GM12878 (cell line): Measurements from ENCODE around the gene FAM200A. TPM values are rescaled to one million over a fixed set of nuclear protein-coding genes. Genes with fewer than 3 reads are reported as not detected.

Source experiments
- ATAC-seq: fragments of 200-7000 bp; cut with Tn5 transposase; 3 replicates; pipeline ENCODE4 v1.9.1; 2020; ENCODE audit warnings: mild to moderate bottlenecking, moderate library complexity
- BruUV-seq: library from RNA; stranded (reverse); fragments of 400-500 nt; replicated peaks from 2 replicates; lab custom pipeline; 2021; lab: Mats Ljungman, UMichigan
- CTCF ChIA-PET: fragments of 300-600 bp; sonication (Branson Sonifier 250); formaldehyde crosslinking; extraction: SDS; loops from one replicate; lab custom pipeline; 2021; ENCODE audit warnings: inconsistent platforms; lab: Yijun Ruan, JAX
- POLR2A ChIA-PET: fragments of 350-600 bp; formaldehyde crosslinking; extraction: SDS; loops from one replicate; lab custom pipeline; 2021; ENCODE audit warnings: inconsistent platforms; lab: Charles Lee
- RAD21 ChIA-PET: fragments of 300-600 bp; sonication (Branson Sonifier 250); formaldehyde crosslinking; loops from one replicate; lab custom pipeline; 2023; ENCODE audit warnings: antibody characterized with exemption; ENCODE audit not compliant: unreplicated experiment; lab: Charles Lee
- SMC1A ChIA-PET: fragments of 300-600 bp; sonication (Branson Sonifier 250); formaldehyde crosslinking; loops from one replicate; lab custom pipeline; 2023; ENCODE audit not compliant: unreplicated experiment, uncharacterized antibody; lab: Charles Lee
- DNase-seq: peaks from one replicate; pipeline ENCODE4 v3.0.0-alpha.2; 2011; ENCODE audit warnings: low read depth, low spot score
- FAIRE-seq: peaks from 3 replicates; lab custom pipeline; 2011; peaks lifted over from hg19 to GRCh38; lab: Jason Lieb, UNC
- H2AFZ ChIP-seq: 2 replicates; pipeline ENCODE4 v1.6.0; 2011; ENCODE audit warnings: low read depth, low read length, control low read depth; ENCODE audit not compliant: control insufficient read depth
- H3K27ac ChIP-seq: 2 replicates; pipeline ENCODE4 v1.5.1; 2011; ENCODE audit warnings: control low read depth; ENCODE audit not compliant: control insufficient read depth, insufficient read depth
- H3K27me3 ChIP-seq, 2 experiments: replicated peaks in 1 of 2; 2 replicates each; pipeline versions ENCODE4 v1.6.0 to v1.6.1; 2011; ENCODE audit warnings: low read length in 1 of 2; ENCODE audit not compliant: control insufficient read depth in 2 of 2, insufficient read depth in 2 of 2
- H3K36me3 ChIP-seq, 2 experiments: 2 replicates each; pipeline ENCODE4 v1.5.1; 2011; ENCODE audit warnings: low read length in 1 of 2; ENCODE audit not compliant: control insufficient read depth in 2 of 2, insufficient read depth in 2 of 2
- H3K4me1 ChIP-seq: 2 replicates; pipeline ENCODE4 v1.6.1; 2011; ENCODE audit warnings: mild to moderate bottlenecking, low read length, moderate library complexity, mixed read lengths; ENCODE audit not compliant: control insufficient read depth, insufficient read depth
- H3K4me2 ChIP-seq: 2 replicates; pipeline ENCODE4 v1.6.0; 2011; ENCODE audit warnings: control low read depth; ENCODE audit not compliant: control insufficient read depth, insufficient read depth
- H3K4me3 ChIP-seq: fragments of 200-600 bp; sonication (generic); 2 replicates; pipeline ENCODE4 v1.5.1; 2016
- H3K79me2 ChIP-seq: 2 replicates; pipeline ENCODE4 v1.6.0; 2011; ENCODE audit warnings: low read length; ENCODE audit not compliant: control insufficient read depth, insufficient read depth
- H3K9ac ChIP-seq: 2 replicates; pipeline ENCODE4 v1.8.0; 2011; ENCODE audit warnings: low read length, control low read depth, mixed read lengths; ENCODE audit not compliant: control insufficient read depth, insufficient read depth
- H3K9me3 ChIP-seq: replicated peaks from 3 replicates; pipeline ENCODE4 v1.5.1; 2011; ENCODE audit warnings: mild to moderate bottlenecking, low read length; ENCODE audit not compliant: control insufficient read depth, insufficient read depth
- H4K20me1 ChIP-seq: 2 replicates; pipeline ENCODE4 v1.6.0; 2011; ENCODE audit not compliant: control insufficient read depth, insufficient read depth
- CBFB ChIP-seq: IDR thresholded peaks from 2 replicates; pipeline ENCODE4 v1.6.1; 2016; ENCODE audit warnings: antibody characterized with exemption, low read depth
- EED ChIP-seq: sonication (generic); IDR thresholded peaks from 2 replicates; pipeline ENCODE4 v1.6.1; 2016; ENCODE audit warnings: antibody characterized with exemption, low read depth
- NFYA ChIP-seq: IDR thresholded peaks from 2 replicates; pipeline ENCODE4 v1.6.1; 2011; ENCODE audit warnings: low read depth, mild to moderate bottlenecking, low read length, improper control_type of control experiment, borderline replicate concordance
- NKRF ChIP-seq: fragments of 450-650 bp; conservative IDR thresholded peaks from 2 replicates; pipeline ENCODE4 v1.6.1; 2017; ENCODE audit warnings: mild to moderate bottlenecking, moderate library complexity
- RELB ChIP-seq: fragments of 450-650 bp; IDR thresholded peaks from 2 replicates; pipeline ENCODE4 v1.6.1; 2017; ENCODE audit warnings: low read depth, mild to moderate bottlenecking, moderate library complexity
- SKIL ChIP-seq: fragments of 450-650 bp; IDR thresholded peaks from 2 replicates; pipeline ENCODE4 v1.6.1; 2017; ENCODE audit warnings: mild to moderate bottlenecking, low read depth, inconsistent platforms; ENCODE audit not compliant: poor library complexity, severe bottlenecking
- SUZ12 ChIP-seq: fragments of 200-600 bp; sonication (generic); IDR thresholded peaks from one replicate; pipeline ENCODE4 v1.6.1; 2018; ENCODE audit warnings: antibody characterized with exemption, mild to moderate bottlenecking; ENCODE audit not compliant: unreplicated experiment
- USF1 ChIP-seq: IDR thresholded peaks from 2 replicates; pipeline ENCODE4 v1.6.1; 2011; ENCODE audit warnings: borderline replicate concordance, low read depth, mild to moderate bottlenecking, moderate library complexity, mixed read lengths, low read length; ENCODE audit not compliant: insufficient read depth; ENCODE audit errors: extremely low read length
- ZNF207 ChIP-seq: fragments of 450-650 bp; IDR thresholded peaks from 2 replicates; pipeline ENCODE4 v1.6.1; 2014; ENCODE audit warnings: antibody characterized with exemption, mild to moderate bottlenecking, borderline replicate concordance
- WGBS: methylation state at CpG from one replicate; pipeline ENCODE4 v1.1.6; 2016; ENCODE audit warnings: low lambda C conversion rate; ENCODE audit not compliant: insufficient replicate concordance, insufficient coverage; ENCODE audit errors: missing lambda C conversion rate; 5-methylcytosine and 5-hydroxymethylcytosine counted together
- in situ Hi-C: fragments of 300-500 bp; cut with MboI; formaldehyde crosslinking; loops from 9 replicates; pipeline ENCODE4 v1.14.3; 2018; ENCODE audit warnings: mixed read lengths
- intact Hi-C: fragments of 100-400 bp; cut with micrococcal nuclease; formaldehyde crosslinking; loops from one replicate; pipeline ENCODE4 v1.14.2; 2022; ENCODE audit not compliant: unreplicated experiment
- polyA plus RNA-seq, 11 experiments: library from polyadenylated mRNA; depleted of rRNA in 4 of 11; unstranded in 6 of 11; stranded (reverse) in 5 of 11; fragments of >200 nt; fragmentation: Nextera tagmentation in 4 of 11; fragmentation: Illumina TruSeq in 1 of 11; extraction: Ambion mirVana in 4 of 11; extraction: Trizol in 1 of 11; gene quantifications; 1 replicate in 1 of 11; 2 replicates in 10 of 11; pipeline versions ENCODE4 v1.2.1 to v1.2.3, GENCODE V29; 2011 to 2016; ENCODE audit warnings: inconsistent platforms in 2 of 11, missing spikeins in 2 of 11, low read depth in 1 of 11
- total RNA-seq, 4 experiments: library from RNA; depleted of rRNA in 3 of 4; stranded (reverse); fragments of >200 nt in 3 of 4; fragmentation: Illumina TruSeq in 1 of 4; extraction: Trizol in 1 of 4; gene quantifications; 2 replicates each; pipeline versions ENCODE4 v1.2.1 to v1.2.3, GENCODE V29; 2013 to 2021
- TF ChIP-seq, protein P1 (sequence below): fragments of 450-650 bp; IDR thresholded peaks from 2 replicates; pipeline ENCODE4 v1.6.1; 2014; ENCODE audit warnings: mild to moderate bottlenecking
- TF ChIP-seq, protein P2 (sequence below): IDR thresholded peaks from 2 replicates; pipeline ENCODE4 v1.6.1; 2012; ENCODE audit warnings: low read depth, low read length, improper control_type of control experiment
- TF ChIP-seq, protein P3 (sequence below), 3 experiments: IDR thresholded peaks in 2 of 3; conservative IDR thresholded peaks in 1 of 3; 2 replicates each; pipeline ENCODE4 v1.5.1; 2011; ENCODE audit warnings: low read depth in 3 of 3, low read length in 3 of 3, mild to moderate bottlenecking in 3 of 3, control low read depth in 2 of 3, moderate library complexity in 2 of 3, inconsistent platforms in 1 of 3, mixed read lengths in 1 of 3; ENCODE audit not compliant: control insufficient read depth in 2 of 3, insufficient read depth in 1 of 3; ENCODE audit errors: extremely low read depth in 1 of 3

FAM200A gene
- total and polyA plus RNA-seq, 10 of the 15 experiments (the other 5 are each of a cell fraction or from before 2014, with no cell fraction given), result 2.7 to 9.0 (median 6.5) TPM

DNA sequence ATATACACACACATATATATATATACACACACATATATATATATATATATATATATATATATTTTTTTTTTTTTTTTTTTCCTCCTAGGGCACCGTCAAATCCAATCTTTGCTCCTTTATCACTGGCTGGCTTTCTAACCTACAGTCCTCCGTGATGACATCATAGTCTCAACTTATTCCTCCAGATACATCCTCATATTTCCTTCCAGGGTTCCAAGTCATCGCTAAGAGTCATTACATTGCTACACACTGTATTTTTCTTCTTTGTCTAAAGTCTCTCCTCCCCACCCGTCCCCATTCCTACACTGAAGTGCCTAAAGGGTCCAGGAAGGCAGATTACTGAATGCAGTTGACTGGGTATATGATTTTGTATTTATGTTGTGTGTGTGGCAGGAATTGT is 1.1 kb upstream of the FAM200A start:
- Histone ChIP-seq H3K27me3 (no peaks in the 10 kb centered on the region), H3K36me3 (peaks cover 0 to 10% of the 10 kb centered on the region in 2 experiments; a peak in 2 of 4 replicates), H3K9me3 (no peaks in the 10 kb centered on the region; the same call in 2 of the 3 replicates), H3K4me2 (no peak overlapping the region), H2AFZ (no peak overlapping the region), H3K27ac (no peak overlapping the region), H4K20me1 (no peaks in the 10 kb centered on the region), H3K9ac (no peak overlapping the region), H3K4me1 (0 out of 2 replicates have a peak, but pooled peaks cover 3% of the 10 kb centered on the region), H3K79me2 (peaks cover 28% of the 10 kb centered on the region), H3K4me3 (no peak overlapping the region)
- in situ Hi-C loops, result no loop called here
- no TSS peak for BruUV-seq
- SMC1A ChIA-PET, result no interaction called here
- RAD21 ChIA-PET, result no interaction called here
- CTCF ChIA-PET, result no interaction called here
- FAIRE-seq (no peak), ATAC-seq (no peak), DNase-seq (no peak)
- POLR2A ChIA-PET, result no interaction called here
- 96% methylated on average over 4 of the region's 4 CpGs for WGBS
- intact Hi-C loops, result loop anchor here (2.0 kb wide), 1 partner anchor 48 kb away; the partner anchor contains the start of gene ZKSCAN5
- TF ChIP-seq CBFB (no peak), NFYA (no peak), ZNF207 (no peak), RELB (no peak), EED (no peak), USF1 (no peak), SUZ12 (no peak), SKIL (no peak), NKRF (no peak)
- TF ChIP-seq, protein P1, sequence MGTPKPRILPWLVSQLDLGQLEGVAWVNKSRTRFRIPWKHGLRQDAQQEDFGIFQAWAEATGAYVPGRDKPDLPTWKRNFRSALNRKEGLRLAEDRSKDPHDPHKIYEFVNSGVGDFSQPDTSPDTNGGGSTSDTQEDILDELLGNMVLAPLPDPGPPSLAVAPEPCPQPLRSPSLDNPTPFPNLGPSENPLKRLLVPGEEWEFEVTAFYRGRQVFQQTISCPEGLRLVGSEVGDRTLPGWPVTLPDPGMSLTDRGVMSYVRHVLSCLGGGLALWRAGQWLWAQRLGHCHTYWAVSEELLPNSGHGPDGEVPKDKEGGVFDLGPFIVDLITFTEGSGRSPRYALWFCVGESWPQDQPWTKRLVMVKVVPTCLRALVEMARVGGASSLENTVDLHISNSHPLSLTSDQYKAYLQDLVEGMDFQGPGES, result no peak
- TF ChIP-seq, protein P2, sequence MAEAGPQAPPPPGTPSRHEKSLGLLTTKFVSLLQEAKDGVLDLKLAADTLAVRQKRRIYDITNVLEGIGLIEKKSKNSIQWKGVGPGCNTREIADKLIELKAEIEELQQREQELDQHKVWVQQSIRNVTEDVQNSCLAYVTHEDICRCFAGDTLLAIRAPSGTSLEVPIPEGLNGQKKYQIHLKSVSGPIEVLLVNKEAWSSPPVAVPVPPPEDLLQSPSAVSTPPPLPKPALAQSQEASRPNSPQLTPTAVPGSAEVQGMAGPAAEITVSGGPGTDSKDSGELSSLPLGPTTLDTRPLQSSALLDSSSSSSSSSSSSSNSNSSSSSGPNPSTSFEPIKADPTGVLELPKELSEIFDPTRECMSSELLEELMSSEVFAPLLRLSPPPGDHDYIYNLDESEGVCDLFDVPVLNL, result no peak
- TF ChIP-seq, protein P3, sequence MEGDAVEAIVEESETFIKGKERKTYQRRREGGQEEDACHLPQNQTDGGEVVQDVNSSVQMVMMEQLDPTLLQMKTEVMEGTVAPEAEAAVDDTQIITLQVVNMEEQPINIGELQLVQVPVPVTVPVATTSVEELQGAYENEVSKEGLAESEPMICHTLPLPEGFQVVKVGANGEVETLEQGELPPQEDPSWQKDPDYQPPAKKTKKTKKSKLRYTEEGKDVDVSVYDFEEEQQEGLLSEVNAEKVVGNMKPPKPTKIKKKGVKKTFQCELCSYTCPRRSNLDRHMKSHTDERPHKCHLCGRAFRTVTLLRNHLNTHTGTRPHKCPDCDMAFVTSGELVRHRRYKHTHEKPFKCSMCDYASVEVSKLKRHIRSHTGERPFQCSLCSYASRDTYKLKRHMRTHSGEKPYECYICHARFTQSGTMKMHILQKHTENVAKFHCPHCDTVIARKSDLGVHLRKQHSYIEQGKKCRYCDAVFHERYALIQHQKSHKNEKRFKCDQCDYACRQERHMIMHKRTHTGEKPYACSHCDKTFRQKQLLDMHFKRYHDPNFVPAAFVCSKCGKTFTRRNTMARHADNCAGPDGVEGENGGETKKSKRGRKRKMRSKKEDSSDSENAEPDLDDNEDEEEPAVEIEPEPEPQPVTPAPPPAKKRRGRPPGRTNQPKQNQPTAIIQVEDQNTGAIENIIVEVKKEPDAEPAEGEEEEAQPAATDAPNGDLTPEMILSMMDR (IDR thresholded peaks at IDR 0.05 in 2 of 3, conservative IDR thresholded peaks at IDR 0.05 in 1 of 3; ENCODE audit: control insufficient read depth in 2 of 3, extremely low read depth in 1 of 3, insufficient read depth in 1 of 3, low read depth in 3 of 3, low read length in 3 of 3), result no peak
